Cardiac muscle cell (in vitro differentiated cells and primary cell): Measurements from ENCODE around the gene TBC1D7. TPM values are rescaled to one million over a fixed set of nuclear protein-coding genes. Genes with fewer than 3 reads are reported as not detected.
A peak's percentile ranks its signal among the peaks of the same experiment; 100 is the strongest.

ENCODE experiments used
- DNase-seq, 2 donors: peaks; one replicate each; pipeline versions ENCODE4 v3.0.0 to v3.0.0-alpha.2; 2010 to 2017; ENCODE audit warnings: low read depth in 1 of 2, low spot score in 1 of 2
- H3K27ac ChIP-seq: fragments of 200-600 bp; sonication (generic); 2 replicates; pipeline ENCODE4 v1.5.1; 2016
- H3K27me3 ChIP-seq: fragments of 200-600 bp; sonication (generic); 2 replicates; pipeline ENCODE4 v1.6.0; 2016; ENCODE audit warnings: control low read depth
- H3K36me3 ChIP-seq: fragments of 200-600 bp; sonication (generic); 2 replicates; pipeline ENCODE4 v1.5.1; 2016; ENCODE audit warnings: control low read depth
- H3K4me1 ChIP-seq: fragments of 200-600 bp; sonication (generic); 2 replicates; pipeline ENCODE4 v1.8.1; 2017; ENCODE audit warnings: low read depth, mild to moderate bottlenecking, mixed run types
- H3K4me3 ChIP-seq: fragments of 200-600 bp; sonication (generic); 2 replicates; pipeline ENCODE4 v1.5.1; 2016; ENCODE audit warnings: mild to moderate bottlenecking
- H3K9me3 ChIP-seq: fragments of 200-600 bp; sonication (generic); 2 replicates; pipeline ENCODE4 v1.5.1; 2017; ENCODE audit warnings: low read depth, mild to moderate bottlenecking, control low read depth
- CTCF ChIP-seq: IDR thresholded peaks from 2 replicates; pipeline ENCODE4 v1.5.1; 2012; ENCODE audit warnings: low read depth, mild to moderate bottlenecking, low read length
- polyA plus RNA-seq: library from polyadenylated mRNA; unstranded; fragments of >200 nt; fragmentation: Nextera tagmentation; extraction: Ambion mirVana; gene quantifications from 2 replicates; pipeline ENCODE4 v1.2.1, GENCODE V29; 2016
- total RNA-seq: library from RNA; depleted of rRNA; stranded (reverse); fragments of >200 nt; gene quantifications from 2 replicates; pipeline ENCODE4 v1.2.3, GENCODE V29; 2016

Gene TBC1D7
- total and polyA plus RNA-seq, 2 experiments from 2014 or later: 36.8 to 84.5 TPM

GRCh38 chr6:13305288-13305687 is 23.0 kb downstream of the TBC1D7 start:
- peaks cover 29% of the 10 kb centered on the region for H3K4me1 ChIP-seq
- no peaks in the 10 kb centered on the region for H3K27me3 ChIP-seq
- H3K4me3 ChIP-seq: no peak overlapping the region
- no peaks in the 10 kb centered on the region for H3K9me3 ChIP-seq
- DNase-seq: no peak
- H3K36me3 ChIP-seq: peaks cover 29% of the 10 kb centered on the region
- peak overlapping the region; percentile 83 for H3K27ac ChIP-seq
- TF ChIP-seq CTCF: no peak

GRCh38 chr6:13304580-13305260 is 23.6 kb downstream of the TBC1D7 start:
- H3K27me3 ChIP-seq: no peaks in the 10 kb centered on the region
- no peaks in the 10 kb centered on the region for H3K9me3 ChIP-seq
- peaks cover 29% of the 10 kb centered on the region for H3K4me1 ChIP-seq
- TF ChIP-seq CTCF: no peak
- peaks cover 25% of the 10 kb centered on the region for H3K36me3 ChIP-seq
- H3K4me3 ChIP-seq: no peak overlapping the region
- DNase-seq: peak in 1 of 2 donors; percentile 38
- peak overlapping the region; percentile 83 for H3K27ac ChIP-seq

- Histone ChIP-seq H3K36me3 (peaks cover 24% of the 10 kb centered on the region), H3K27me3 (no peaks in the 10 kb centered on the region), H3K9me3 (no peaks in the 10 kb centered on the region), H3K4me3 (no peak overlapping the region), H3K27ac (peak overlapping the region; percentile 83), H3K4me1 (peaks cover 27% of the 10 kb centered on the region)
- no peak for TF ChIP-seq CTCF
- peak in 1 of 2 donors; percentile 31 for DNase-seq
Measured at GRCh38 chr6:13304101-13304500, 24.2 kb downstream of the TBC1D7 start.

- peaks cover 24% of the 10 kb centered on the region for H3K36me3 ChIP-seq
- TF ChIP-seq CTCF: no peak
- H3K4me3 ChIP-seq: no peak overlapping the region
- peak overlapping the region; percentile 83 for H3K27ac ChIP-seq
- H3K27me3 ChIP-seq: no peaks in the 10 kb centered on the region
- H3K4me1 ChIP-seq: peaks cover 22% of the 10 kb centered on the region
- no peaks in the 10 kb centered on the region for H3K9me3 ChIP-seq
- DNase-seq: peak; percentile 80 to 87
Measured at GRCh38 chr6:13303668-13304017, 24.7 kb downstream of the TBC1D7 start.

- Histone ChIP-seq H3K36me3 (peaks cover 25% of the 10 kb centered on the region), H3K27me3 (no peaks in the 10 kb centered on the region), H3K27ac (peak overlapping the region; percentile 83), H3K4me1 (peaks cover 17% of the 10 kb centered on the region), H3K4me3 (no peak overlapping the region), H3K9me3 (no peaks in the 10 kb centered on the region)
- peak in 1 of 2 donors; percentile 99 for DNase-seq
- TF ChIP-seq CTCF: no peak
Measured at GRCh38 chr6:13302751-13303667, 25.3 kb downstream of the TBC1D7 start.
